Esophagus squamous epithelium (tissue), 5 donors: ENCODE measurements around the gene SUMO3. TPM values are rescaled to one million over a fixed set of nuclear protein-coding genes. Genes with fewer than 3 reads are reported as not detected.

ENCODE experiments used
- DNase-seq: peaks from one replicate; lab custom pipeline; 2025; lab: John Stamatoyannopoulos, UW
- H3K27ac ChIP-seq, 4 donors: fragments of 200-600 bp; sonication (generic); one replicate each; pipeline ENCODE4 v1.5.1; 2016 to 2019; ENCODE audit warnings: mild to moderate bottlenecking in 1 of 4
- H3K27me3 ChIP-seq, 4 donors: fragments of 200-600 bp; sonication (generic); 1 replicate in 3 of 4; 2 replicates in 1 of 4; pipeline versions ENCODE4 v1.5.1 to v1.6.0; 2017 to 2021; ENCODE audit warnings: antibody characterized with exemption in 1 of 4
- H3K36me3 ChIP-seq, 3 donors: fragments of 200-600 bp; sonication (generic); one replicate each; pipeline ENCODE4 v1.5.1; 2016 to 2019
- H3K4me1 ChIP-seq, 3 donors: fragments of 200-600 bp; sonication (generic); one replicate each; pipeline ENCODE4 v1.5.1; 2017 to 2019
- H3K4me3 ChIP-seq, 4 donors: fragments of 200-600 bp; sonication (generic); 1 replicate in 3 of 4; 2 replicates in 1 of 4; pipeline ENCODE4 v1.5.1; 2016 to 2019; ENCODE audit warnings: mild to moderate bottlenecking in 2 of 4, moderate library complexity in 1 of 4
- H3K9me3 ChIP-seq, 3 donors: fragments of 200-600 bp; sonication (generic); one replicate each; pipeline ENCODE4 v1.5.1; 2016 to 2019
- CTCF ChIP-seq, 6 experiments: fragments of 450-650 bp in 4 of 6; fragments of 200-600 bp in 2 of 6; sonication (generic) in 2 of 6; IDR thresholded peaks; one replicate each; pipeline ENCODE4 v1.5.1; 2016 to 2019; ENCODE audit warnings: antibody characterized with exemption in 6 of 6, mild to moderate bottlenecking in 4 of 6, moderate library complexity in 4 of 6
- POLR2A ChIP-seq, 4 donors: fragments of 450-650 bp; IDR thresholded peaks; one replicate each; pipeline ENCODE4 v1.6.1; 2017; ENCODE audit warnings: antibody characterized with exemption in 4 of 4, mild to moderate bottlenecking in 4 of 4, moderate library complexity in 3 of 4
- WGBS, 2 donors: methylation state at CpG; one replicate each; pipeline ENCODE4 v1.1.5; 2018; 5-methylcytosine and 5-hydroxymethylcytosine counted together
- intact Hi-C: fragments of 100-400 bp; cut with DNase I; formaldehyde crosslinking; loops from one replicate; pipeline ENCODE4 v1.15.0; 2022
- total RNA-seq, 4 donors: library from RNA; depleted of rRNA; stranded (reverse); fragments of >200 nt; gene quantifications; one replicate each; pipeline ENCODE4 v1.1.0, GENCODE V29; 2016
- donor health status: DM: yes; HTN: yes; CAD: no.

The SUMO3 gene
- total RNA-seq, 4 donors from 2014 or later, result 22.9 to 55.0 (median 46.5) TPM

GRCh38 chr21:44767834-44768831, 49.7 kb downstream of the SUMO3 start:
- DNase-seq, result no peak
- Histone ChIP-seq H3K4me3 (no peak overlapping the region), H3K36me3 (peaks cover 11 to 53% (median 18%) of the 10 kb centered on the region in 3 donors), H3K9me3 (no peaks in the 10 kb centered on the region), H3K4me1 (peaks cover 0 to 26% (median 9%) of the 10 kb centered on the region in 3 donors), H3K27ac (no peak overlapping the region), H3K27me3 (peaks cover 0 to 16% (median 0%) of the 10 kb centered on the region in 4 donors)
- intact Hi-C loops, result no loop called here
- WGBS, 2 donors, result 85 to 91% methylated on average over 11 to 17 of the region's 30 CpGs
- TF ChIP-seq POLR2A (IDR thresholded peaks at IDR 0.05) (no peak), CTCF (IDR thresholded peaks at IDR 0.05) (no peak)

- DNase-seq, result no peak
- H3K36me3 ChIP-seq, result peaks cover 10 to 40% (median 16%) of the 10 kb centered on the region in 3 donors
- H3K27ac ChIP-seq, result no peak overlapping the region
- no peaks in the 10 kb centered on the region for H3K9me3 ChIP-seq
- 60 to 67% methylated on average over 1 of the region's 11 CpGs for WGBS, 2 donors
- peaks cover 0 to 28% (median 0%) of the 10 kb centered on the region in 4 donors for H3K27me3 ChIP-seq
- TF ChIP-seq CTCF (IDR thresholded peaks at IDR 0.05), result no peak
- TF ChIP-seq POLR2A (IDR thresholded peaks at IDR 0.05), result no peak
- intact Hi-C loops, result no loop called here
- H3K4me3 ChIP-seq, result no peak overlapping the region
- peaks cover 0 to 26% (median 9%) of the 10 kb centered on the region in 3 donors for H3K4me1 ChIP-seq
These were observed 51.0 kb downstream of the SUMO3 start for GRCh38 chr21:44766818-44767354.

- Histone ChIP-seq H3K9me3 (no peaks in the 10 kb centered on the region), H3K27ac (no peak overlapping the region), H3K36me3 (peaks cover 9 to 34% (median 10%) of the 10 kb centered on the region in 3 donors), H3K4me1 (peaks cover 0 to 30% (median 9%) of the 10 kb centered on the region in 3 donors), H3K4me3 (no peak overlapping the region), H3K27me3 (peaks cover 0 to 31% (median 0%) of the 10 kb centered on the region in 4 donors)
- 75 to 76% methylated on average over 11 to 15 of the region's 24 CpGs for WGBS, 2 donors
- intact Hi-C loops, result no loop called here
- no peak for DNase-seq
- no peak for TF ChIP-seq POLR2A (IDR thresholded peaks at IDR 0.05)
- no peak for TF ChIP-seq CTCF (IDR thresholded peaks at IDR 0.05)
These were observed 51.6 kb downstream of the SUMO3 start for GRCh38 chr21:44766014-44766817.

GRCh38 chr21:44765231-44766013, 52.4 kb downstream of the SUMO3 start:
- peaks cover 0 to 30% (median 9%) of the 10 kb centered on the region in 3 donors for H3K4me1 ChIP-seq
- H3K9me3 ChIP-seq, result no peaks in the 10 kb centered on the region
- H3K4me3 ChIP-seq, result no peak overlapping the region
- WGBS, 2 donors, result 18 to 21% methylated on average over 3 to 6 of the region's 12 CpGs
- H3K27ac ChIP-seq, result no peak overlapping the region
- intact Hi-C loops, result no loop called here
- peaks cover 1 to 26% (median 3%) of the 10 kb centered on the region in 3 donors for H3K36me3 ChIP-seq
- DNase-seq, result no peak
- TF ChIP-seq CTCF (IDR thresholded peaks at IDR 0.05) (no peak), POLR2A (IDR thresholded peaks at IDR 0.05) (no peak)
- peaks cover 0 to 34% (median 0%) of the 10 kb centered on the region in 4 donors for H3K27me3 ChIP-seq
